Activated CD8-positive, alpha-beta memory T cell treated with anti-CD3 and anti-CD28 coated beads for 36 hours (primary cell): ENCODE results near the gene SIK2. TPM values are rescaled to one million over a fixed set of nuclear protein-coding genes. Genes with fewer than 3 reads are reported as not detected.

Source experiments
- CTCF ChIA-PET: fragments of 350-600 bp; sonication (Branson Sonifier 250); formaldehyde crosslinking; loops from one replicate; lab custom pipeline; 2021; ENCODE audit warnings: antibody characterized with exemption; lab: Charles Lee
- POLR2A ChIA-PET: fragments of 350-600 bp; sonication (Branson Sonifier 250); formaldehyde crosslinking; loops from one replicate; lab custom pipeline; 2021; ENCODE audit warnings: antibody characterized with exemption; lab: Charles Lee
- total RNA-seq, 2 experiments: library from RNA; stranded (reverse); gene quantifications; one replicate each; pipeline ENCODE4 v1.2.3, GENCODE V29; 2021

SIK2 gene
- total RNA-seq = 1 to 10 TPM; 7.0 to 7.6 TPM

- POLR2A ChIA-PET = interaction anchor here (0.5 to 1.6 kb wide), 5 partner anchors 159 to 336 kb away, joined by 3 to 8 read pairs (median 4); partner anchors contain the start of genes ALG9 and PPP2R1B
These were observed at the start of gene SIK2 for GRCh38 chr11:111601979-111602864. Gene SIK2, plus strand, starts transcription at chr11:111602449. Its CDS starts 115 bp downstream, at chr11:111602564.

DNA sequence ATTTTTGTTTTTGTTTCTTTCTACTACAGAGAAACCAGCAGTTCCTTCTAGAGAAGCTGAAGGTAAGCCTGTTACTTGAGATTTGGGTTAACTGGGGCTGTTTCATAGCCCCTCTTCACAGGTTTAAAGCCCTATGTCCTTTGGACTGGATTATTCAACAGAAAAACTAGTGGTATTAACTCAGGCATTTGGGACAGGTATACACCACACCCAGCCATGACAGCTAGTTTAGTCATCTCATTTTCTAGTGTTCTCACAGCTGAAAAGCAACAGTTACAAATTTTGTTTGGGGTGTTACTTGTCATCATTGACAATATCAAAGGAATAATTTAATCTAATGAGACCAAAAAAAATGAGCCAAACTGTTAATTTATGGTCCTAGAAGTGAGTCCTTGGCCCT lies 47.7 kb upstream of the SIK2 start:
- ChIA-PET POLR2A (no interaction called here), CTCF (no interaction called here)

More at GRCh38 chr11:111601979-111602864, at the start of gene SIK2:
- CTCF ChIA-PET = interaction anchor here (0.6 to 1.4 kb wide), 7 partner anchors 11 to 1269 kb away, joined by 3 to 6 read pairs (median 3); no protein-coding TSS in a partner anchor

DNA sequence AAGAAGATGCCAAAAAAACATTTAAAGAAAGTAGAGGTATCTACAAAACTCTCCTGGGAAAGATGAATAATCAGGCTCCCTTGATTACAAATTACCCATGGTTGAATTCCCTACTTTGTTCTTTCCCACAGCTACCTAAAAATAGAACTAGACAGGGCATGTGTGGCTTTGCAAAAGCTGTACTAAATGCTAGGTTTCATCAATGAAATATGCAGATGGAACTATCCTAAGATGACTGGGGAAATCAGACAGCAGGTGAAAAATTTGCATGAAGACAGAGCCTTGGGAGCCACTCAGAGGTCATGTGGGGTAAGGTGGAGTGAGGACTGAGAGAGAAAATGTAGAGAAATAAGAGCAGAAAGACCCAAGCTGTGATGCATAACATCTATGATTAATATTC lies 47.0 kb upstream of the SIK2 start:
- POLR2A ChIA-PET = no interaction called here
- CTCF ChIA-PET = no interaction called here

DNA sequence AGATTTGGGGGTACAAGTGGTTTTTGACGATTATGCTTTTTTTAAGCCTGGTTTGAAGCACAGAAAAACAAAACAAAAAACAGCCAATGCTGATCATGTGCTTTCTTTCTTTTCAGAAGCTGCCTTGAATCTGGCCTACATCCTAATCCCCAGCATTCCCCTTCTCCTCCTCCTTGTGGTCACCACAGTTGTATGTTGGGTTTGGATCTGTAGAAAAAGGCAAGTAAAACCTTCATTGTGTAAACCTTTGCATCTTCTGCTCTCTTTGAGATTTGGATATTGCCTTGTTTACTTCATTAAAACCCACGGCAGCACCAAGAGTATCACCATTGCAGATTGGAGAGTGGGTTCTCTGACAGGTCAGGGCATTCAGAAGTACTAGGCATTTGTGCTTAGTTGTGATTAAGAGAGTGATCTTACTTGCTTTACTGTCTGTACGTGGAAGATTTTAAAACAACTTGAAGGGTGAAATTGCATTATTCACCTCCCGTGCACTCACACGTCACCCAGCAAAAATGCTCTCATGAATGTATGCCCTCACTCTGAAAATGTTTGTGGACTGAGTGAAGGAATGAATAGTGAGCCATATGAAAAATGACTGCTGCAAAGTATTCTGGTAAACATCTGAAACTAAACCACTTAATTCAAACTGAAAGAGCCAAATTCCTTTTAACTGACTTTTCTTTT lies 44.7 kb upstream of the SIK2 start:
- CTCF ChIA-PET = no interaction called here

GRCh38 chr11:111559800-111560464 lies 42.3 kb upstream of the SIK2 start:
- CTCF ChIA-PET = no interaction called here
- POLR2A ChIA-PET = no interaction called here

More for the DNA sequence above, 44.7 kb upstream of the SIK2 start:
- POLR2A ChIA-PET = no interaction called here

- POLR2A ChIA-PET = no interaction called here
- CTCF ChIA-PET = interaction anchor here (0.7 kb wide), 1 partner anchor 10 kb away, joined by 4 read pairs; no protein-coding TSS in a partner anchor
These were observed 41.4 kb upstream of the SIK2 start for GRCh38 chr11:111560800-111561199.

- POLR2A ChIA-PET = no interaction called here
- CTCF ChIA-PET = interaction anchor here (0.7 kb wide), 1 partner anchor 9 kb away, joined by 4 read pairs; no protein-coding TSS in a partner anchor
These were observed 40.9 kb upstream of the SIK2 start for GRCh38 chr11:111561306-111561705.

DNA sequence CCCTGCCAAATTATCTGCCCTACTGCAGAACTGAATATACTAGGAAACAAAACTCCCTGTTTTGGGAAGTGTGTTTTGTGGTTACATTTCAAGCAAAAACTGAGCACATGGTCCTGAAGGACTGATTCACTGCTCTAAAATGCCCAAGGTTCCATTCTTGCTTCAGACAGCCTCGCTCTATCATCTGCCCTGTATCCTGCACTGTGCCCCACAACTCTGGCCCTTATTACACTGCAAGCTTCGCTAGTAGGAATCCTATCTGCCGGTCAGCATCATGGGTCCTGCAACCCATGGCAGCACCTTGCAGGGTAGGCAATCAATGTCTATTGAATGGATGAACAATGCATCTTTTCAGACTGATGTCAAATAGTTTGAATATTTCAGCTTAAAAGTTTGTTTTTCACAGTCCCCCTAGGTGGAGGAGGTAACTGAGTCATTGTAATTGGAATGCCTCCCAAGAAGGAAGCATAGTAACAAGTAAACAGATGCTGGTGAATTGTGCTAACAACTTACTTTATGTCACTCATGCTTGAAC lies 40.4 kb upstream of the SIK2 start:
- ChIA-PET CTCF (interaction anchor here (0.7 kb wide), 1 partner anchor 9 kb away, joined by 4 read pairs; no protein-coding TSS in a partner anchor), POLR2A (no interaction called here)

DNA sequence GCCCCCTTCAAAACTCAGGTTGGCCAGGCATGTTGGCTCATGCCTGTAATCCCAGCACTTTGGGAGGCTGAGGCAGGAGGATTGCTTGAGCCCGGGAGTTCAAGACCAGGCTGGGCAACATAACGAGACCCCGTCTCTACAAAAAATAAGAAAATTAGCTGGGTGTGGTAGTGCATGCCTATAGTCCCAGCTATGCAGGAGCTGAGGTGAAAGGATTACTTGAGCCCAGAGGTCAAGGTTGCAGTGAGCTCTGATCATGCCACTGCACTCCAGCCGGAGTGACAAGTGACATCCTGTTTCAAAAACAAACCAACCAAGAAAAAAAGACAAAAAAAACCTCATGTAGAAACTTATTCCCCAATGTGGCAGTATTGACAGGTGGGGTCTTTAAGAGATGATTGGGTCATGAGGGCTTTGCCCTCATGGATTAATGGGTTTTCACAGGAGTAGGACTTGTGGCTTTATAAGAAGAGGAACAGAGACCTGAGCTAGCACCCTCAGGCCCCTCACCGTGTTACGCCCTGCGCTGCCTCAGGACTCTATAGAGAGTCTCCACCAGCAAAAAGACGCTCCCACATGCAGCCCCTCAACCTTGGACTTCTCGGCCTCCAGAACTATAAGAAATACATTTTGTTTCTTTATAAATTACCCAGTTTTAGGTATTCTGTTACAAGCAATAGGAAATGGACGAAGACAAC lies 39.4 kb upstream of the SIK2 start:
- ChIA-PET CTCF (interaction anchor here (1.0 kb wide), 1 partner anchor 214 kb away, joined by 3 read pairs; no protein-coding TSS in a partner anchor), POLR2A (interaction anchor here (0.6 kb wide), 1 partner anchor 151 kb away, joined by 3 read pairs; no protein-coding TSS in a partner anchor)

DNA sequence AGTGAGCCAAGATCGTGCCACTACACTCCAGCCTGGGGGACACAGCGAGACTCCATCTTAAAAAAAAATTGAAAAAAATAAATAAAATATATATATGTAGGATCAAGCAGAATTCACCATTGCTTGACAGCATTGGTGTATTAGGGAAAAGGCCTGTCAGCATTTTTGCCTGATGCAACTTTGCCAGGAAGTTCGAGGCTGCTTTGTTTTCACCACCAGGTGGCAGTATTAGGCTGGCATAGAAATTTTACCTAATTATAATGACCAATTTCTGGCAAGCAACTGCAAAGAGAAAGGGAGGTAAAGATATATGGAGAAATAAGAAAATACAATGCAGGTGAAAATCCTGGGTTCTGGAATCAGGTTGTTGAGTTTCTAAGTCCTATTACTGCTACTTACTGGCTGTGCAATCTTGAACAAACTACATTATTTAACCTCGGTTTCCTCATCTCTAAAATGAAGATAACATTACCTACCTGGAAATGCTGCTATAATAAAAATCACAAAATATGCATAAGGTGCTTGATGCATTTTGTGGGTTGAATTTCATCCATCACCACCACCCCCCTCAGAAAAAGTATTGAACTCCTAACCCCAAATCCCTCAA lies 37.0 kb upstream of the SIK2 start:
- POLR2A ChIA-PET = no interaction called here
- CTCF ChIA-PET = interaction anchor here (0.7 to 1.3 kb wide), 3 partner anchors 14 to 124 kb away, joined by 3 read pairs; no protein-coding TSS in a partner anchor

- CTCF ChIA-PET = interaction anchor here (0.9 kb wide), 1 partner anchor 211 kb away, joined by 4 read pairs; no protein-coding TSS in a partner anchor
- POLR2A ChIA-PET = no interaction called here
These were observed 35.9 kb upstream of the SIK2 start for GRCh38 chr11:111566324-111566723.

GRCh38 chr11:111569476-111569875 lies 32.8 kb upstream of the SIK2 start:
- CTCF ChIA-PET = no interaction called here

GRCh38 chr11:111570796-111571195 lies 31.5 kb upstream of the SIK2 start:
- CTCF ChIA-PET = interaction anchor here (1.0 kb wide), 1 partner anchor 10 kb away, joined by 4 read pairs; no protein-coding TSS in a partner anchor
- POLR2A ChIA-PET = no interaction called here

More at GRCh38 chr11:111569476-111569875, 32.8 kb upstream of the SIK2 start:
- POLR2A ChIA-PET = interaction anchor here (0.5 kb wide), 1 partner anchor 193 kb away, joined by 5 read pairs; no protein-coding TSS in a partner anchor

DNA sequence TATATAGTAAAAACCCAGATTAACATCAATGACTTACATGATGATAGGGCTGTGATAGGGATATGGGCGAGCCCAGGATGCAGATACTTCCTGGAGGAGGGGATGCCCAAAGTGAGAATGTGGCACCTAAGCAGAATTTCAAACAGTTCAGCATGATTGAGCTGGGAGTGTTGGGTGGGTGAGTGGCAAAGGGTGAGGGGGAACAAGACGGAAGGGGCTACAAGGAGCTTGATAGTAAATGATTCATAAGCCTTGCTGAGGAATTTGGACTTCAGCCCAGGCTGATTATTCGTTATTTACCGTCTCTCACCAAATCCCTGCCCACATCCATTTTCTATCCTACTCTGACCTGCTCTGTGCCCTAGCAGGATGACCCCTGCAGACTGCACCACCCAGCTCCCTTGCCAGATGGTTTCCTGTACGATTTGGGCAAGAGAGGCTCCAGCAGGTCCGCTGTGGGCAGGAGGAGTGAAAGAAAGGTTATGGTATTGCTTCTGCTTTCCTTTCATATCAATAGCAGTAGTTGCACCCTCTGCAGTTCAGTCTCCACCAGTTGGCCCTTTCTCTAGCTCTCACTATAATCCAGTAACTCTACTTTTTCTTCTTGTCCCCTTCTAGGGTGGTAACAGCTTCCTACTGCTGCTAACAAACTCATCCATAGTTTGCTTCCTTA lies 30.3 kb upstream of the SIK2 start:
- ChIA-PET POLR2A (no interaction called here), CTCF (no interaction called here)

DNA sequence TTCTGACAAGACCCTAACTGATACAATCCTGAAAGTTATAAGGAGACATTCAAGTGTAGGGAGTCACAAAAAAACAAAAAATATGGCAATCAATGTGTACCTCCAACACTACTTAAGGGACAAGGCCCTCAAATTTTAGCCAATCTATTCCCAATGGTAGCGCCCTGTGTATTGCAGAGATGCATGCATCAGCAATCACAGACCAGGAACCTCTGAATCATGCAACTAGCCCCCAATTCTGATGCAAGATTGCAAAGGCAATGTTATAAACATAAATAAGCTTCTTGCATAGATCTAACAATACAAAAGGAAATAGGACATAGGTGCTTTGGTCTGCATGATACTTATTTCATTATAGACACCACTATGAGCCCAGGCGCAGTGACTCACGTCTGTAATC lies 29.7 kb upstream of the SIK2 start:
- ChIA-PET POLR2A (no interaction called here), CTCF (no interaction called here)

DNA sequence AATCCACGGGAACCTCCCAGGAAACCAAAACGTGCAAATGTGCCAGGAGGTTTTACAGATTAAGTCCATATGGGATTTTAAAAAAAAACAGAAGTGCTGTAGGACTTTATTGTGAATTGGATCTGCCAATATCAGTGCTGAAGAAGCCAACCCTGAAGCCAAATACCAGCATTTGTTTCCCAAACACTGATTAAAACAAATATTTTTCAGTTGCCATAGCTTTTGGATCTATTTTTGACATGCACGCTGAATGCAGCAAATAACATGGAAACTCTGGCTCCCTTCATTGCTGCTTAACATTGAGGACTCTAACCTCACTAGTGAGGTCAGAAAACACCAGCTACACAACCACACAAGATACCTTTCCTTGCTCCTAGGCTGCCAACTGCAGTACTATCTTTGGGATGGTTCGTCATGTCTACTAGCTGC lies 28.4 kb upstream of the SIK2 start:
- ChIA-PET CTCF (no interaction called here), POLR2A (no interaction called here)
